GM19193 (cell line): ENCODE data around the gene ZBTB43.

Experiments
- POLR2A ChIP-seq: IDR thresholded peaks from 4 replicates; pipeline ENCODE4 v1.6.1; 2011; ENCODE audit not compliant: insufficient read depth, insufficient read length; ENCODE audit errors: extremely low read depth

The ZBTB43 gene

DNA sequence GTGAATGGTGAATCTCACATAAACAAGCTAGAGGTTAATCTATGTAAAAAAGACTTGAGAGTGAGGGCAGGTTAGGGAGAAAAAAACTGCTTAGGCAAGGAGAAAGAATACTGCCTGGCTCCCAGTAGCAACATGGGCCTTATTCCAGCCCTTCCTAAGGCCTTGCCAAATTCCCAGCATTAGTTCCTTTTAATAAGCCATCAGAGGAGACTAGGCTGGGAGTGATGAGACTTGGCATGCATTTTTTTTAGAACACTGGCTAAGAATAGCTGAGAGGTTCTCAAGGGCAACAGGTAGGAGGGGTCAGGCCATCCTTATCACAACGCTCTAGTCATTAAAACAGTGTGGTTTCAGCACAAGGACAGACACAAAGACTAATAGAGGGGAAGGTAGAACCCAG, 20.9 kb upstream of the ZBTB43 start:
- no peak for TF ChIP-seq POLR2A

DNA sequence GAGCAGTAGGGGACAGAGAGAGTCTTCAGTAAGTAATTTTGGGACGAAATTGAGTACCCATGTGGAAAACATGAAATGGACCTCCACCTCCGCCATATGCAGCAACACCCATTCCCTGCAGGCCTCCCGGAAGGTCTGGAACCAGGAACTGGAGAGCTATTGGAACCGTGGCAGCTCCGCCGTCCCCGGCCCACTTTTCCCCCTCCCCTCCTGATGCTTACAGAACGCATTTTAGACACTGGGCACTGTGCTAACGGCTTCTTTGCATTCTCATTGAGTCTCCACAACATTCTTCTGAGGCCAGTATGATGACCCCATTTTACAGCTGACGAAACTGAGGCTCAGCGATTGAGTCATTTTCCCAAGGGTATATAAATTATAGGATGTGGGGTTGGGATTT, 20.4 kb upstream of the ZBTB43 start:
- no peak for TF ChIP-seq POLR2A

DNA sequence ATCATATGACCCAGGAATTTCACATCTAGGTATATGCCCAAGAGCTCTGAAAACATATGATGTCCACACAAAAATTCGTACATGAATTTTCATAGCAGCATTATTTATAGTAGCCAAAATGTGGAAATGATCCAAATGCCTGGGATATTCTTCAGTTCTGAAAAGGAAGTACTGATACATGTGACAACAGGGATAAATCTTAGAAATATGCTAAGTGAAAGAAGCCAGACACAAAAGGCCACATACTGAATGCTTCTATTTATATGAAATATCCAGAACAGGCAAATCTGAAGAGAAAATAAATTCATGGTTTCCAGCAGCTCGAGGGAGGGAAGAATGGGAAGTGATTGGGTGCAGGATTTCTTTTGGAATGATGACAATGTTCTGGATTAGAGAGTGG, 16.8 kb upstream of the ZBTB43 start:
- no peak for TF ChIP-seq POLR2A

DNA sequence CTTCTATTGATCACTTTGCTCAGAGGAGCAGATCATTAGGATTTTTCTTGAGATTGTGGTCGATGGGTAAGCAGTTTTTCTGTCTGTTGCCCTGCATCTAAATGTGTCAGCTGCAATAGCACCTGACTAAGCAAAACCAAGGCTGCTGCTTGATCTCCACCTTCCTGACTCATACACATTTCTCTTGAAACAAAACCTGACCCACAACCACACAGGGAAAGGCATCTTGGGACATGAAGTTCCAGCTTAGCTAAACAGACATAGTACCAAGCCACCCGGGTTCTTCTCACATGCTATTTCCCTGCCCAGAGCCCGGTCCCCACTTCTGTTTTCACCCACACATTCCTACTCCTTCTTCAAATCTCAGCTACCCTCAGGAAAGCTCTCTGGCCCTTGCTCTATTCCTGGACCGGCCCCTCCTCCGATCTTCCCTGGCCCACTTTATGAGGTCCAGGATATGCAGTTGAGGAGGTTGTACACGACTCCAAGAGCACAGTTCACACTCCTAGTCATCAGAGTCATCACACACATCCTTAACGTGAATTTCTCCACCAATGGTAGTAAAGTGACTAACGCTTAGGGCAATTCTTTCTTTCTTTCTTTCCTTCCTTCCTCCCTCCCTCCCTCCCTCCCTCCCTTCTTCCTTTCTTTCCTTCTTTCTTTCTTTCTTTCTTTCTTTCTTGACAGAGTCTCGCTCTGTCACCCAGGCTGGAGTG, 16.0 kb upstream of the ZBTB43 start:
- TF ChIP-seq POLR2A, result no peak

DNA sequence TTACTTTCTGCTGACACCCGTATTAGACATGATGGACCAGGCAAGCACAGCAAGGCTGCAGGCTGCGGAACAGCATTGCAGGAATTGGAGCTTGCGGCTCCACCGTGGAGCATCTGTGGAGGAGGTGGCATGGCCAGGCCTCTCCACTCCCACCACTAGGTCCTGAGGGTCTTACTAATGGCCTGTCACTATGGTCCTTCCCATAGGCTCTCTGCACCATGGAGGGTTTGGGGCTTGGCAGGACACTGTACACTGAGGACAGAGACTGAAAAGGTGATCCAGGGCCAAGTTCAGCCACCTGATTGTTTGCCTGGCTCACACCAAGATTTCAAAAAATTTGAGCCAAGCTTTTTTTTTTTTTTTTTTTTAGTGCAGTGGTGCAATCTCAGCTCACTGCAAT, 14.3 kb upstream of the ZBTB43 start:
- no peak for TF ChIP-seq POLR2A

DNA sequence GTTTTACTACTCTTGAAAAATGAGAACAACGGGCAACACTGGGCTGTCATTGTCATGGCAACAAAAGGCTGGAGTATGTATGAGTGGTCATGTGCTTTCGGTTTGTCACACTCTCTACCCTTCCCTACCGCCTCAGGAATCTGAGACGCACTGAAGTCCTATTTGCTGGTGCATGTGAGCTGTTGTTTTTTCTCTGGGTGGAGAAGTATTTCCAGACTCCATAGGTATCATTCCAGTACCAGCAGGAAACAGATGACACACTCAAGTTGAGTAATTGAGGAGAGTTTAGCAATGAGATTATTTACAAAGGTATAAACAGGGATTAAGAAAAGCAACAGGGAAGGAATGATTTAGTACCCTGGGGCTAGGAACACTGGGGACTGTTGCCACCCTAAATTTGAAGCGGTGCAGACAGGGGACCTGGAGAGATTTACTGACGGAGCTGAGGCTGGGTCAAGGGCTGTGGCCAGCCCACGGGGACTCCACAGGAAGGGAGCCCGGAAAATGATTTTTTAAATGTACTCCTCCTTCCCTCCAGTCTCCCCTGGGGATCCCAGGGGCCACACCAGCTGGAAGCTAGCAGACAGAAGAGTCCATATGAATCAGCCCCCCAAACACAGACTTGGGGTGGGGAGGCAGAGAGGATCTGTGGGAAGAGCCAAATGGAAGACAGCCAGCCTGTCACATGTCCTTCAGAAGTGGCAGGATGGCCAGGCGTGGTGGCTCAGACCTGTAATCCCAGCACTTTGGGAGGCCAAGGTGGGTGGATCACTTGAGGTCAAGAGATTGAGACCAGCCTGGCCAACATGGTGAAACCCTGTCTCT, 13.2 kb upstream of the ZBTB43 start:
- no peak for TF ChIP-seq POLR2A

DNA sequence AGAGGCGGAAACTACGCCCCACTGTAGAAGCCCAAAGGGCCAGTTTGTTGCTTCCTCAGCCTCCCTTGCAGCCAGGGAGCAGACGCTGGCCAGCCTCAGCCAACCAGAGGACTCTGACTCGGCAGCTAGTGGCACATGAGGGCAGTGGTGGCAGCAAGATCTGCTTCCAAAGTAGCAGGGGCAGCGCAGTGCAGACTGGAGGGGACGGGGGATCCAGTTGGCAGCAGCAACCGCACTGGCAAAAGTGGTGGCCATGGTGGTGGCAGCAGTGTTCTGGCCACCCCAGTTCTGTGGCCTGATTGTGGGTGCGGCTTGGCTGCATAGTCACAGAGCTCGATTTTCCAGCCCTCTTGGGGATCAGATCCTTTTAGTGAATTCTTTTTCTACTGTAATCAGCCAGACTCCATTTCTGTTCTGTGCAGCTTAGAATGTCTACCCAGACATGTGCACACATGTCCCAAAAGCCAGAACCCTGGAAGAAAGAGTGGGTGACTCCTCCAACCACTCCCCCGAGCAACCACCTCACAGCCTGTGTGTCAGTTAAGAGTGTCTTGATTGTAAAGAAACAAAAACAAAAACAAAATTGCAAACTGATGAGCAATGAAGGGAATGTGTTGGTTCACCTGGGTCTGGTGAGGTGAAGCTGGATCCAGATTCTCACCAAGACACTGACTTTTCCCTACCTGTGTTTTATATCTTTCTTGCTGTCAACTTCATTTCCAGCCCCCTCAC, 11.0 kb upstream of the ZBTB43 start:
- no peak for TF ChIP-seq POLR2A

DNA sequence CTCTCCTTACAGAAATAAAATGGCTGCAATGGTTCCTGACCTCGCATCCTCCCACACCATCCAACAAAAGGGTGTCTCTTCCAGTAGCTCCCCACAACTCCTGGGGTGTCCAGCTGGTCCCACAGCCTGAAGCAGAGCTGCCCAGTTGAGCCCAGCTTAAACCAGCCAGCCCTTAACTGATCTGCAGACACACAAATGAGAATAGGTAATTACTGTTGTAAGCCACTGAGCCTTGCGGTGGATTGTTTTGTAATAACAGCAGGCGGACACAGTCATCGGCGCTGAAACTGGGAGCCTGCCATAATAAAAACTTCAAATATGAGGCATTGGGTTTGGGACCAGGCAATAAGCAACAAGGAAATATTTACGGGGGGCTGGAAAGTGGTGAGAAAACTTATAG, 10.4 kb upstream of the ZBTB43 start:
- no peak for TF ChIP-seq POLR2A

DNA sequence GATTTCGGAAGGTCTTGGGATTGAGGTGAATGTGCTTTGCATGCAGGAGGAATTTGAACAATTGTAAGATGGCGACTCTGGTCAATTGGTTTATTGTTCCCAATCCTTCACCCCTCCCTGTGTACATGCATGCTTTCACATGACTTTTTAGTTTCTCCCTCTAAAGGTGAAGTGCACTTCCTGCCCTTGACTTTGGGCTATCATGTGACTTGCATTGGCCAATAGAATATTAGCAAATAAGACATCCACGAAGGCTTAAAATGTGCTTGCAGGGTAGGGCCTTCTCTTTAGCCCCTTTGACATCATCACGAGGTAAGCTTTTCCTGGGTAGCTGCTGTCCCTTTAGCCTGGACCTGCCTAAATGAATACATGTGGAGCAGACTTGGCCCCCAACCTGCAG, 8.1 kb upstream of the ZBTB43 start:
- no peak for TF ChIP-seq POLR2A

DNA sequence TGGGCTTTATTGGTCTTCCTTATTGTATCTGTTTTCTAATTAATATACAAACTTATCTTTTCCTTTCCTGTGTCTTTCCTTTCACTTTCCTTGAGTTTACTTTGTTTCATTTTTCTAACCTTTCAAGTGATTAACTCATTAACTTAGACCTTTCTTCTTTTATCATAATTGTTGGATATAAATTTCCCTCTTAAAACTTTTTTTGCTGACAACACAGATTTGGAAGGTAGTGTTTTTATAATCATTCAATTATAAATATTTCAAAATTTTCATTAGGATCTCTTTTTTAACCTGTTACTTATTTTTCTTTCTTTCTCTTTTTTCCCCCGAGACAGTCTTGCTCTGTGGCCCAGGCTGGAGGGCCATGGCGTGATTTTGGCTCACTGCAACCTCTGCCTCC, 6.9 kb upstream of the ZBTB43 start:
- no peak for TF ChIP-seq POLR2A

DNA sequence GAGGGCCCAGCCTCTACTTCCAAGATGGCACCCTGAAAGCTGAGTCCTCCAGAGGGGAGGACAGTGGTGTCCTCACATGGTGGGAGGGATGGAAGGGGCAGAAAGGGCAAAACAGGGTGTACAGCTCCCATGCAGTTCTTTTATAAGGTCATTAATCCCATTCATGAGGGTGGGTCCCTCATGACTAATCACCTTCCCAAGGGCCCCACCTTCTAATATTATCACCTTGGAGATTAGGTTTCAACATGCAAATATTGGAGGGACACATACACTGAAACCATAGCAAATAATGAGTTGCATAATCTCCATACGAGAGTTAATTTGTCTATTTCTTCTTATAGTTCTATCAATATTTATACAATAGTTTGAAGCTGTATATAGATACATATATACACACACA, 5.8 kb upstream of the ZBTB43 start:
- TF ChIP-seq POLR2A, result no peak

DNA sequence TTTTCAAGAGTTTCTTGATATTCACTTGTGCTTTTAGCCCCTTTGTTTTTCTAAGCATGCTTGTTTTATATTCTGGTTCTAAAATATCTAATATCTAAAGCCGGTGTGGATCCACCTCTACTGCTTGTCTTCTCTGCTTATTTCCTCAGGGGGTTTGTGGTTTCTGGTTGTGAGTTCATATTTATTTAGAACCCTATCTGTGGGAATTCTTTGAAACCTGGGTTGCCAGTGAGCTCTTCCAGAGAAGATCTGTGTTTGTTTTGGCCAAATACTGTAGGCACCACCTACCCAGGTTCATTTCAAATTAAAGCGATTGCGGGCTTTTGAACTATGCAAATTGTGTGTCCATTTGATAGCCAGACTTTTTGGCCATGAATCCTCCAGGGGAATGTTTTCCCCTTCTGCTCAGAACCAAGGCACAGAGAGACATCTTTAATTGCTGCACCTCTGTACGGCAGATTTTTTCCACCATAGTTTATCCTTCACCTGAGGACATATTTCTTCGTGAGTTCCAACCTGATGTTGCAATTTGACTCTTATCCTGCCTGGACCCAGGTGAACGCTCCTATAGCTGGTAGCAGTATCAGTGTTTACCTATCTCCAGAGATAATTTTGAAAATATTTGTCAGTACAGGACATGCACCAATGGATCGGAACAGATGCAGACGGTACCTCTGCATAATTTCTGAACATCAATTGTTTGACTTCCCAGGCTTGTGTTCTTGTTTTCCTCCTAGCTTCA, 2.4 kb upstream of the ZBTB43 start:
- no peak for TF ChIP-seq POLR2A

DNA sequence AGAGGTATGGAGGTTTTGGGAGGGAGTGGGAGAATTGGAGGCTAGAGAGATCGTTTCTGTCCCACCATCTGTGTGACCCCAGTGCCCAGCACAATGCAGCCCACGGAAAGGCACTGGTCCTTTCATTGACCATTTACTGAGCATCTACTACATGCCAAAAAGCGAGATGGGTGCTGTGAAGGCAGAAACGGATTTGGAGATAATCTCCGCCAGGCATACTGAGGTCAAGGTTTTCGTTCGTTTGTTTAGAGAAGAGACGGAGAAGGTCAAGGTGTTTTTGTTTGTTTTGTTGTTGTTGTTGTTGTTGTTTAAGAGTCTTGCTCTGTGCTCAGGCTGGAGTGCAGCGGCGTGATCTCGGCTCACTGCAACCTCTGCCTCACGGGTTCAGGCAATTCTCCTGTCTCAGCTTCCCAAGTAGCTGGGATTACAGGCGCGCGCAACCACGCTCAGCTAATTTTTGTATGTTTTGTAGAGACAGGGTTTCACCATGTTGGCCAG, 593 bp upstream of the ZBTB43 start:
- no peak for TF ChIP-seq POLR2A

DNA sequence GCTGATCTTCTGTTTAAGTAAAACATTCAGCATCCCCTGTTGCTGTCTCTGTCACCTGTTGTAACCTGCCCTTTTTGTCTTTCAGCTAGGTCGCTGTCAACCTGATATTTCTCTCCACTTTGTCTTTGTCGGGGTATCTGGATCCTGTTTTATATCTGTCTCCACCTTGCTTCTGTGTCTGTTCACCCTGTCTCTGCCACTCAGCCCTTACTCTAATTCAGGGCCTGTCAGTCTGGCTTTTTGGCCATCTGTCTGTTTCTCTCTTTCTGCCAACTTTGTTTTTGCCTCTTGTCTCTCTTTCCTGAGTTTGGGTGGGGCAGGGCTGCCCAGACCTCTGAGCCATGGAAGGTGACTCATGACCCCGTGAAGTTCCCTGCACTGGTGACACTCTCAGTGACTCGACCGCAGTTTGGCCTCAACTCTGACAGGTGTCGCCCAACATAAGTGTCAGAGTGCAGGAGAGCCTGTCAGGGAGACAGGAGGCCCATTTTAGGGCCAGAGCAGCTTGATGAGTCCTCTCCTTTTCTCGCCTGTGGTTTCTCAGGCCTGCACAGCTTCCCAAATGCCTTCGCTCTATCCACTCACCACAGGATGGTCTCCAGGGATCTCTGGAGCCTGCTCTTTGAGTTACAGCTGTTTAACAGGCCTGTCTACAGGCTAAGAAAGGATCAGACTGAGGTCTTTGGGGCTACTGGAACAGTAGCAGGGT, 868 bp downstream of the ZBTB43 start:
- no peak for TF ChIP-seq POLR2A
